Trophoblast cell (in vitro differentiated cells and primary cell): ENCODE results near the gene GRIPAP1.

Experiments
- DNase-seq, 2 donors: peaks; one replicate each; pipeline ENCODE4 v3.0.0-alpha.2; 2016
- H2AFZ ChIP-seq: 2 replicates; pipeline ENCODE4 v1.6.1; 2013; ENCODE audit warnings: low read length, moderate library complexity, mild to moderate bottlenecking; ENCODE audit not compliant: insufficient read depth, poor library complexity
- H2AK5ac ChIP-seq: 2 replicates; pipeline ENCODE4 v1.6.1; 2013; ENCODE audit warnings: mild to moderate bottlenecking, low read length
- H2BK120ac ChIP-seq: 2 replicates; pipeline ENCODE4 v1.6.1; 2013; ENCODE audit warnings: low read length, mild to moderate bottlenecking, moderate library complexity; ENCODE audit not compliant: insufficient read depth, poor library complexity
- H2BK12ac ChIP-seq: 2 replicates; pipeline ENCODE4 v1.6.1; 2013; ENCODE audit warnings: mild to moderate bottlenecking, low read length, moderate library complexity
- H2BK5ac ChIP-seq: 2 replicates; pipeline ENCODE4 v1.6.1; 2013; ENCODE audit warnings: low read length, low read depth, moderate library complexity, mild to moderate bottlenecking; ENCODE audit not compliant: poor library complexity
- H3K14ac ChIP-seq: 2 replicates; pipeline ENCODE4 v1.6.1; 2013; ENCODE audit warnings: mild to moderate bottlenecking, low read length
- H3K18ac ChIP-seq: 2 replicates; pipeline ENCODE4 v1.6.1; 2013; ENCODE audit warnings: mild to moderate bottlenecking, low read length
- H3K23ac ChIP-seq: 2 replicates; pipeline ENCODE4 v1.6.1; 2013; ENCODE audit warnings: low read length
- H3K27ac ChIP-seq: 2 replicates; pipeline ENCODE4 v1.5.1; 2013; ENCODE audit warnings: low read depth, mild to moderate bottlenecking, inconsistent platforms, low read length, moderate library complexity
- H3K27me3 ChIP-seq: 2 replicates; pipeline ENCODE4 v1.6.1; 2013; ENCODE audit warnings: inconsistent platforms, mild to moderate bottlenecking, low read length, moderate library complexity; ENCODE audit not compliant: insufficient read depth
- H3K36me3 ChIP-seq, 2 experiments: 1 replicate in 1 of 2; 2 replicates in 1 of 2; pipeline ENCODE4 v1.6.1; 2013; ENCODE audit warnings: low read length in 2 of 2, mild to moderate bottlenecking in 2 of 2, moderate library complexity in 1 of 2; ENCODE audit not compliant: insufficient read depth in 2 of 2, control insufficient read depth in 1 of 2
- H3K4ac ChIP-seq: 2 replicates; pipeline ENCODE4 v1.6.1; 2013; ENCODE audit warnings: low read depth, mild to moderate bottlenecking, low read length, moderate library complexity
- H3K4me1 ChIP-seq, 2 experiments: 1 replicate in 1 of 2; 2 replicates in 1 of 2; pipeline ENCODE4 v1.6.1; 2013; ENCODE audit warnings: low read length in 2 of 2, mild to moderate bottlenecking in 2 of 2, moderate library complexity in 1 of 2; ENCODE audit not compliant: insufficient read depth in 2 of 2, control insufficient read depth in 1 of 2
- H3K4me2 ChIP-seq: 2 replicates; pipeline ENCODE4 v1.6.1; 2013; ENCODE audit warnings: inconsistent platforms, mild to moderate bottlenecking, low read length, moderate library complexity
- H3K4me3 ChIP-seq: 2 replicates; pipeline ENCODE4 v1.5.1; 2013; ENCODE audit warnings: mild to moderate bottlenecking, low read depth, low read length, inconsistent platforms
- H3K79me1 ChIP-seq: one replicate; pipeline ENCODE4 v1.6.1; 2013; ENCODE audit warnings: low read length
- H3K79me2 ChIP-seq: 2 replicates; pipeline ENCODE4 v1.6.1; 2013; ENCODE audit warnings: low read length, mild to moderate bottlenecking; ENCODE audit not compliant: control insufficient read depth, insufficient read depth, poor library complexity
- H3K9ac ChIP-seq: 2 replicates; pipeline ENCODE4 v1.6.1; 2013; ENCODE audit warnings: mild to moderate bottlenecking, low read length
- H3K9me3 ChIP-seq: 2 replicates; pipeline ENCODE4 v1.6.1; 2013; ENCODE audit warnings: low read depth, mild to moderate bottlenecking, control low read depth, inconsistent platforms, low read length; ENCODE audit not compliant: insufficient read depth
- H4K12ac ChIP-seq: 2 replicates; pipeline ENCODE4 v1.6.1; 2013; ENCODE audit warnings: low read depth, mild to moderate bottlenecking, low read length, moderate library complexity
- H4K8ac ChIP-seq: 2 replicates; pipeline ENCODE4 v1.6.1; 2013; ENCODE audit warnings: low read depth, mild to moderate bottlenecking, low read length, moderate library complexity
- H4K91ac ChIP-seq: one replicate; pipeline ENCODE4 v1.6.1; 2013; ENCODE audit warnings: low read depth, mild to moderate bottlenecking, low read length, moderate library complexity
- WGBS: extraction: QIAGEN DNeasy Blood & Tissue Kit; methylation state at CpG from one replicate; pipeline ENCODE4 v1.1.7; 2013; ENCODE audit warnings: missing lambda C conversion rate; ENCODE audit not compliant: insufficient read length, insufficient coverage; ENCODE audit errors: extremely low coverage; 5-methylcytosine and 5-hydroxymethylcytosine counted together

GRIPAP1 gene

DNA sequence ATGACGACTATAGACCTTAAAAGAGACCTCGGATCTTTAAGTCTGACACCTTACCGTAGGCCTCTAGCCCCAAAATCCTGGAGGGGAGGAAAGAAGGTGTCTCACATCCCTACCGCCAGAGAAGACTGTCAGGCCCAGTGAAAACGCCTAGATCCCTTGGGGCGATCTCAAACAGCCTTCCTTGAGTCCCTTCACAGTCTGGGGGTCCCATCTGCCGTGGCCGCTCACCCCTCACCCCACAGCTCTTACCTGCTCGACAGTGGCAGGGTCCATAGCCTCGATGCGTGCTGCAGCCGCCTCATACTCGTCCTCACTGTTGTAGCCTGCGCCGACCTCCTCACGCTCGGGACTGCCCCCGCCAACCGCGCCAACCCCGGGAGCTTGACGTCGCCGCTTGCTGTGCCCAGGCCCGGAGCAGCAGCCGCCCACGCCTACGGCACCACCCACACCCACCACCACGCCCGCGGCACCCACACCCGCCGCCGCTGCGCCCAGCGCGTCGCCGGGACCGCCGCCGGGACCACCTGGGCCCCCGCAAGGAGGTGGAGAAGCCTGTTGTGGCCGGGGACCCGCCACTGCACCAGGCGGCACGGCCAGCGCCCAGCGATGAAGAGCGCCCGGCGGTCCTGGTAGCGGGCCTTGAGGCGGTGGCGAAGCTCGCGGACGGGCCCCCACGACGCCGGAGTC is 45.2 kb downstream of the GRIPAP1 start:
- no CpG with 5 or more reads among the region's 61 CpGs for WGBS
- peak overlapping the region; percentile 93 for H3K4me3 ChIP-seq
- H3K9ac ChIP-seq = peak overlapping the region; percentile 88
- no peaks in the 10 kb centered on the region for H3K27me3 ChIP-seq
- peaks cover 11% of the 10 kb centered on the region for H3K79me1 ChIP-seq
- H3K79me2 ChIP-seq = peaks cover 10% of the 10 kb centered on the region
- H2AK5ac ChIP-seq = peak overlapping the region; percentile 86
- H3K18ac ChIP-seq = peak overlapping the region; percentile 51
- H2BK5ac ChIP-seq = peak overlapping the region; percentile 27
- H4K8ac ChIP-seq = peak overlapping the region; percentile 54
- H4K12ac ChIP-seq = peak overlapping the region; percentile 86
- peak overlapping the region; percentile 94 for H3K4me2 ChIP-seq
- H3K14ac ChIP-seq = peak overlapping the region; percentile 74
- H3K9me3 ChIP-seq = no peaks in the 10 kb centered on the region
- peak overlapping the region; percentile 52 for H2AFZ ChIP-seq
- DNase-seq = peak in 1 of 2 donors; percentile 17
- H3K23ac ChIP-seq = no peak overlapping the region
- peaks cover 7 to 20% of the 10 kb centered on the region in 2 experiments for H3K36me3 ChIP-seq
- H3K4ac ChIP-seq = peak overlapping the region; percentile 96
- H4K91ac ChIP-seq = peak overlapping the region; percentile 53
- peaks cover 0 to 7% of the 10 kb centered on the region in 2 experiments for H3K4me1 ChIP-seq
- peak overlapping the region; percentile 52 for H2BK120ac ChIP-seq
- peak overlapping the region; percentile 83 for H3K27ac ChIP-seq
- no peak overlapping the region for H2BK12ac ChIP-seq

- Histone ChIP-seq H3K23ac (no peak overlapping the region), H3K4me2 (no peak overlapping the region), H4K8ac (no peak overlapping the region), H2BK120ac (no peak overlapping the region), H3K18ac (no peak overlapping the region), H3K4ac (no peak overlapping the region), H2AFZ (no peak overlapping the region), H3K79me1 (no peaks in the 10 kb centered on the region), H2AK5ac (no peak overlapping the region), H3K4me1 (no peaks in the 10 kb centered on the region), H3K14ac (no peak overlapping the region), H2BK5ac (no peak overlapping the region), H4K91ac (no peak overlapping the region), H3K9ac (no peak overlapping the region), H3K36me3 (peaks cover 7 to 13% of the 10 kb centered on the region in 2 experiments), H3K4me3 (no peak overlapping the region), H3K79me2 (peaks cover 3% of the 10 kb centered on the region), H4K12ac (no peak overlapping the region), H3K27ac (no peak overlapping the region), H3K9me3 (no peaks in the 10 kb centered on the region), H2BK12ac (no peak overlapping the region), H3K27me3 (no peaks in the 10 kb centered on the region)
- DNase-seq = no peak
- WGBS = no CpG with 5 or more reads among the region's 1 CpG
Measured at GRCh38 chrX:48948589-48948988, 53.5 kb downstream of the GRIPAP1 start.

DNA sequence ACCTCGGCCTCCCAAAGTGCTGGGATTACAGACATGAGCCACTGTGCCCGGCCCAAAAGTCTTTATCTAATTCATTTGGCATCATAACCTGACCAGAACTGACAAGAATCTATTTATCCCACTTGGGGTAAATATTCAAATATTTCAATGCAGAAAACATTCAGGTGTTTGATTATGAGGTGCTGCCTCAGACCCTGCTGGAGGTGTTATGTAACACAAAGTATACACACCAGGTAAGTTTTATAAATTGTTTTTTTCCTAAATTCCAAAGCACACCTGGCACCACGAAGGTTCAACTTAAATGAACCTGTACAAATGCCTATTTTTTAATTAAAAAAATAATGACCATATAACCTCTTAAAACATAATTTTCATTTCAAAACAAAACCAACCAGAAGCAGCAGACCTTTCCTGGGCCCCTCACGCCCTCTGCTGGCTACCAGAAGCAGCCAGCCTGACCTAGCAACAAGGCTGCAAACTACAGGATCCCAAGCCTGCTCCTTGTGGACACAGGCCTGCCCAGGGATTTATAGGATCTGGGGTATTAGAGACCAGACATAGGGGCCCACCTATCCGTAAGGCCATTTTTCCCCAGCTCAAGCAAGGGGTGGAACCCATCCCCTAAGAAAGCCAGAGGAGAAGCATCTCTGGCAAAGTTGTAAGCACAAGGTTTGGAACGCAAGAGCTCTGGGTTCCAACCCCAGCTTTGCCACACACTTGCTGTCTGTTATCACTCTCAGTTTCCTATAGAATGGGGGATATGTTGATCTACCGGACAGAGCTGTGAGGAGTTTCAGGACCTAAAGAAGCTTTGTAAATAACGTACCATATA is 56.3 kb downstream of the GRIPAP1 start:
- no peak overlapping the region for H3K18ac ChIP-seq
- H2BK12ac ChIP-seq = no peak overlapping the region
- no peaks in the 10 kb centered on the region for H3K27me3 ChIP-seq
- DNase-seq = peak; percentile 23 to 51
- no peaks in the 10 kb centered on the region for H3K79me2 ChIP-seq
- H3K4ac ChIP-seq = no peak overlapping the region
- no peak overlapping the region for H3K23ac ChIP-seq
- no peak overlapping the region for H4K8ac ChIP-seq
- no peak overlapping the region for H3K4me2 ChIP-seq
- no peak overlapping the region for H4K12ac ChIP-seq
- no peak overlapping the region for H3K14ac ChIP-seq
- no peak overlapping the region for H3K27ac ChIP-seq
- H2AFZ ChIP-seq = no peak overlapping the region
- H3K4me1 ChIP-seq = peaks cover 0 to under 1% of the 10 kb centered on the region in 2 experiments
- H2AK5ac ChIP-seq = no peak overlapping the region
- no peak overlapping the region for H3K4me3 ChIP-seq
- H3K36me3 ChIP-seq = peaks cover 18 to 22% of the 10 kb centered on the region in 2 experiments
- no peak overlapping the region for H2BK120ac ChIP-seq
- H2BK5ac ChIP-seq = no peak overlapping the region
- no peak overlapping the region for H4K91ac ChIP-seq
- no CpG with 5 or more reads among the region's 8 CpGs for WGBS
- no peaks in the 10 kb centered on the region for H3K9me3 ChIP-seq
- no peak overlapping the region for H3K9ac ChIP-seq
- no peaks in the 10 kb centered on the region for H3K79me1 ChIP-seq

GRCh38 chrX:48942895-48943294 is 59.2 kb downstream of the GRIPAP1 start:
- Histone ChIP-seq H3K79me2 (no peaks in the 10 kb centered on the region), H4K12ac (no peak overlapping the region), H3K27ac (no peak overlapping the region), H2BK5ac (no peak overlapping the region), H2BK12ac (no peak overlapping the region), H3K18ac (no peak overlapping the region), H3K4ac (peak overlapping the region; percentile 46), H3K9me3 (no peaks in the 10 kb centered on the region), H3K27me3 (no peaks in the 10 kb centered on the region), H2AFZ (no peak overlapping the region), H3K79me1 (no peaks in the 10 kb centered on the region), H3K36me3 (peaks cover 30 to 36% of the 10 kb centered on the region in 2 experiments), H3K4me1 (peaks cover 0 to 2% of the 10 kb centered on the region in 2 experiments), H3K4me3 (no peak overlapping the region), H4K91ac (no peak overlapping the region), H3K9ac (no peak overlapping the region), H2BK120ac (no peak overlapping the region), H4K8ac (no peak overlapping the region), H3K23ac (no peak overlapping the region), H3K14ac (no peak overlapping the region), H3K4me2 (no peak overlapping the region), H2AK5ac (no peak overlapping the region)
- no CpG with 5 or more reads among the region's 2 CpGs for WGBS
- DNase-seq = no peak
